HG03354 (cell line): ENCODE results near the gene FLNC.

ENCODE experiments used
- ATAC-seq: cut with Tn5 transposase; IDR thresholded peaks from one replicate; pipeline ENCODE4 v1.9.1; 2021; ENCODE audit warnings: mild to moderate bottlenecking; ENCODE audit not compliant: unreplicated experiment, poor library complexity, severe bottlenecking

FLNC gene

GRCh38 chr7:128904381-128905197, 74.4 kb downstream of the FLNC start:
- ATAC-seq: no peak

GRCh38 chr7:128906001-128906765, 76.0 kb downstream of the FLNC start:
- ATAC-seq: no peak

GRCh38 chr7:128906766-128907559, 76.8 kb downstream of the FLNC start:
- ATAC-seq: no peak
